Stimulated activated CD4-positive, alpha-beta T cell treated with anti-CD3 and anti-CD28 coated beads, Interleukin-1b, Interleukin-23, amount 100 ng/mL, for 48 hours (primary cell): ENCODE data around the gene TBC1D21.

Source experiments
- DNase-seq: peaks from one replicate; pipeline ENCODE4 v3.0.0-alpha.2; 2020

Gene TBC1D21

GRCh38 chr15:73873456-73873855 lies at the start of gene TBC1D21:
TSS of gene TBC1D21 (plus strand) at chr15:73873564. CDS start at chr15:73873710, 146 bp downstream.
- no peak for DNase-seq

GRCh38 chr15:73826711-73827251 lies 46.6 kb upstream of the TBC1D21 start:
- DNase-seq: no peak

- no peak for DNase-seq
Observed at GRCh38 chr15:73829523-73829922, 43.8 kb upstream of the TBC1D21 start.

GRCh38 chr15:73832657-73833056 lies 40.7 kb upstream of the TBC1D21 start:
- DNase-seq: no peak

- DNase-seq: no peak
Observed at GRCh38 chr15:73836845-73837244, 36.5 kb upstream of the TBC1D21 start.

- DNase-seq: no peak
Observed at GRCh38 chr15:73838831-73839426, 34.4 kb upstream of the TBC1D21 start.

GRCh38 chr15:73839699-73840377 lies 33.5 kb upstream of the TBC1D21 start:
- DNase-seq: no peak

- no peak for DNase-seq
Observed at GRCh38 chr15:73840771-73841170, 32.6 kb upstream of the TBC1D21 start.

- DNase-seq: no peak
Observed at GRCh38 chr15:73841756-73842725, 31.3 kb upstream of the TBC1D21 start.

- DNase-seq: no peak
Observed at GRCh38 chr15:73843787-73844186, 29.6 kb upstream of the TBC1D21 start.

- no peak for DNase-seq
Observed at GRCh38 chr15:73844356-73844755, 29.0 kb upstream of the TBC1D21 start.

- no peak for DNase-seq
Observed at GRCh38 chr15:73845507-73845906, 27.9 kb upstream of the TBC1D21 start.

GRCh38 chr15:73845907-73846306 lies 27.5 kb upstream of the TBC1D21 start:
- DNase-seq: no peak

GRCh38 chr15:73849641-73850040 lies 23.7 kb upstream of the TBC1D21 start:
- DNase-seq: no peak

- no peak for DNase-seq
Observed at GRCh38 chr15:73850228-73850627, 23.1 kb upstream of the TBC1D21 start.

GRCh38 chr15:73851689-73852088 lies 21.7 kb upstream of the TBC1D21 start:
- peak; percentile 30 for DNase-seq

GRCh38 chr15:73852507-73852906 lies 20.9 kb upstream of the TBC1D21 start:
- no peak for DNase-seq

GRCh38 chr15:73854265-73854664 lies 19.1 kb upstream of the TBC1D21 start:
- no peak for DNase-seq

- DNase-seq: no peak
Observed at GRCh38 chr15:73856458-73857192, 16.7 kb upstream of the TBC1D21 start.

GRCh38 chr15:73857193-73857920 lies 16.0 kb upstream of the TBC1D21 start:
- no peak for DNase-seq

GRCh38 chr15:73858062-73858461 lies 15.3 kb upstream of the TBC1D21 start:
- no peak for DNase-seq

- DNase-seq: no peak
Observed at GRCh38 chr15:73862276-73862675, 11.1 kb upstream of the TBC1D21 start.
